ENCODE results near the gene TRDN. TPM values are rescaled to one million over a fixed set of nuclear protein-coding genes. Genes with fewer than 3 reads are reported as not detected.

The TRDN gene
- total RNA-seq, 1 donor from 2014 or later, result not detected

DNA sequence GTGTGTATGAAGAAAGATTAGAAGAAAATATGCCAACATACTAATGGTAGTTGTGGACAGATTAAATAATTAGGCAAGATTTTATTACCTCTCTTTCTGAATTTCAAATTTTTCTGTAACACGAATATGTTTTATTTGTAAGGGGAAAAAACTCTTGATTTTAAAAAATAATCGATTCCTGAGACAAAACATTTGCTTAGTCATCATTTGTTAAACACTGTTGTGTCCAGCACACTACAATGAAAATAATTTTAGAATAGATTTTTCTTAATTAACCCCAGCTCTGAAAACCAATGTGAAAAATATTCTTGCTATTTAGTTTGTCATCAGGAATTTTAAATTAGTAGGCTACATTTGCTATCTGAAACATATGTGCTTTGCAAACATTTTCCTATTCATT, 253.0 kb downstream of the TRDN start:
- Mint-ChIP-seq H3K27ac (no peak overlapping the region), H3K9me3 (no peaks in the 10 kb centered on the region), H3K4me1 (ENCODE audit: low read depth) (no peaks in the 10 kb centered on the region), H3K27me3 (ENCODE audit: insufficient read depth) (no peaks in the 10 kb centered on the region), H3K4me3 (no peak overlapping the region), H3K36me3 (ENCODE audit: low read depth) (no peaks in the 10 kb centered on the region)
- intact Hi-C loops (cut with micrococcal nuclease), result no loop called here
- no peak for DNase-seq (ENCODE audit: low spot score)

DNA sequence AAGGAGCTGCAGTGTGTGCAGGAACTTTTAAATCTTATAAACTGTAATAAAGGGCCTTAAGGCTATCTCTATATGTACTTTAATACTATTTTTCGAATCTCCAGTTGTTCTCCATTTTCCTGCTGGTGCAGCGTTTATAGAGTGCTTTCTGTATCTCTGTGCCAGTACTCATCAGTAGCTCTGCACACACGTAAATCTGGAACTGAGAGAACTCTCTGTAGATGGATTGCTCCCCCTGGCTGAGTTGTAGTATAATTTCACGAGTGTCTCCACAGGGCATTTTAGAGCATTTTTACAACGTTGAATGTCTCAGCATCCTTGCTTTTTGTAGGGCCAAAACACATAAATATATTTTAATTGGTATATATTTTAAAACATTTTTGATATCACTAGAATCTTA, 256.5 kb downstream of the TRDN start:
- H3K4me3 Mint-ChIP-seq, result no peak overlapping the region
- H3K36me3 Mint-ChIP-seq (ENCODE audit: low read depth), result no peaks in the 10 kb centered on the region
- no peak overlapping the region for H3K27ac Mint-ChIP-seq
- H3K27me3 Mint-ChIP-seq (ENCODE audit: insufficient read depth), result no peaks in the 10 kb centered on the region
- no peaks in the 10 kb centered on the region for H3K9me3 Mint-ChIP-seq
- intact Hi-C loops (cut with micrococcal nuclease), result no loop called here
- no peak for DNase-seq (ENCODE audit: low spot score)
- no peaks in the 10 kb centered on the region for H3K4me1 Mint-ChIP-seq (ENCODE audit: low read depth)

DNA sequence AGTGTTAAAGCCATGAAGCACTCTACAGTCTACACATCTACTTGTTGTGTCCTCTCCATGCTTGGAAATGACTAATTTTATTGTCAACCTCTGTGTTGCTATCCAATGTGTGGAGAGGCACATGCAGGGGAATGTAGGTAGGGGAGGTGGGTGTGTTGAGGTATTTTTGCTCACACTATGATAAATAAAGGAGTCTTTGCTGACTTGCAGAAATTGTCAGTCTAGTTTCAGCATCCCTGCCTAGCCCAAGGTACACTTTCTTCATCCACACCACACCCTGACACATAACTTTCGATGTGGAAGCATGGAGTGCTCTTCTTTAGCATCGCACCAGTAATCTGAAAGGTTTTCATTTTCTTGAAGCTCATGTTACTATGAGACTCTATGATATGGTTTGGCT, 264.0 kb downstream of the TRDN start:
- no peak overlapping the region for H3K4me3 Mint-ChIP-seq

GRCh38 chr6:123363912-123364311, 272.8 kb downstream of the TRDN start:
- no peak overlapping the region for H3K4me3 Mint-ChIP-seq
- H3K36me3 Mint-ChIP-seq (ENCODE audit: low read depth), result no peaks in the 10 kb centered on the region
- H3K9me3 Mint-ChIP-seq, result no peaks in the 10 kb centered on the region
- no peaks in the 10 kb centered on the region for H3K27me3 Mint-ChIP-seq (ENCODE audit: insufficient read depth)
- intact Hi-C loops (cut with micrococcal nuclease), result no loop called here
- no peak overlapping the region for H3K27ac Mint-ChIP-seq
- no peaks in the 10 kb centered on the region for H3K4me1 Mint-ChIP-seq (ENCODE audit: low read depth)
- DNase-seq (ENCODE audit: low spot score), result no peak

More for the DNA sequence above, 264.0 kb downstream of the TRDN start:
- Mint-ChIP-seq H3K4me1 (ENCODE audit: low read depth) (no peaks in the 10 kb centered on the region), H3K9me3 (no peaks in the 10 kb centered on the region), H3K27me3 (ENCODE audit: insufficient read depth) (no peaks in the 10 kb centered on the region), H3K27ac (no peak overlapping the region), H3K36me3 (ENCODE audit: low read depth) (no peaks in the 10 kb centered on the region)
- no peak for DNase-seq (ENCODE audit: low spot score)
- intact Hi-C loops (cut with micrococcal nuclease), result no loop called here

DNA sequence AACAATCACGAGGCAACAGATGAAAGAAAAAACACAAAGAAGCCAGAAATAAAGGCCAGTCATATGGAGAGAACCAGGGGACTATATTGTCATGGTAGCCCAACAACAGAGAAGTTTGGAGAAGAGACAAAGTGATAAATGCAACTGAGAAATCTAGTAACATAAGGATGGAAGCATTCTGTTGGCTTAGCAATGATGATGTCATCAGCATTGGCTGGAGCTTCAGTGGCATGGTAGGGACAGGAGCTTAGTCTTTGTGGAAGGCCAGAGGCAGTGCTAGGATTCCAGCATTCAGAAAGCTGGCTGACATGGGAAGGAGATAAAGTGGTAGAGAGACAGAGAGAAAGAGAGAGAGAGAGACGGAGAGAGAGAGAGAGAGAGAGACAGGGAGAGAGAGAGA, 276.4 kb downstream of the TRDN start:
- Mint-ChIP-seq H3K27me3 (ENCODE audit: insufficient read depth) (no peaks in the 10 kb centered on the region), H3K9me3 (no peaks in the 10 kb centered on the region), H3K27ac (no peak overlapping the region), H3K4me3 (no peak overlapping the region), H3K4me1 (ENCODE audit: low read depth) (no peaks in the 10 kb centered on the region), H3K36me3 (ENCODE audit: low read depth) (no peaks in the 10 kb centered on the region)
- intact Hi-C loops (cut with micrococcal nuclease), result no loop called here
- no peak for DNase-seq (ENCODE audit: low spot score)

DNA sequence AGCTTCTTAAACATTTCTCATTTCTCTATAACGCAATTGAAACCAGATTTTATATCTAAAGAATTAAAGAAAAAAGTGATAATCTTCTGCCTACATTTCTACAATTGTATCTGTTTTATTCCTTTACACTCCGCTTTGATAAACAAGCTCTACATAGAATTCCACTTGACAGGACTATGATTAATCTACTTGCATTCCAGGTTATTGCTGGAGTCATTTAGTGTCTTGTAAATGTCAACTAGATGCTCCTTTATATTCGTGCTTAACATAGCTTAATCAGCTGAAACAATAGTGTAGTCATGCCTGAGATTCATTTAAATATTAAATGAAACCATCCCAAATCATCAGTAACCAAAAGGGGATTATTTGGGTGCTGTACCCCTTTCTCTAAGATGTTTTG, 284.0 kb downstream of the TRDN start:
- Mint-ChIP-seq H3K9me3 (no peaks in the 10 kb centered on the region), H3K4me1 (ENCODE audit: low read depth) (no peaks in the 10 kb centered on the region), H3K4me3 (no peak overlapping the region), H3K36me3 (ENCODE audit: low read depth) (no peaks in the 10 kb centered on the region), H3K27me3 (ENCODE audit: insufficient read depth) (no peaks in the 10 kb centered on the region), H3K27ac (no peak overlapping the region)
- DNase-seq (ENCODE audit: low spot score), result no peak
- intact Hi-C loops (cut with micrococcal nuclease), result no loop called here

DNA sequence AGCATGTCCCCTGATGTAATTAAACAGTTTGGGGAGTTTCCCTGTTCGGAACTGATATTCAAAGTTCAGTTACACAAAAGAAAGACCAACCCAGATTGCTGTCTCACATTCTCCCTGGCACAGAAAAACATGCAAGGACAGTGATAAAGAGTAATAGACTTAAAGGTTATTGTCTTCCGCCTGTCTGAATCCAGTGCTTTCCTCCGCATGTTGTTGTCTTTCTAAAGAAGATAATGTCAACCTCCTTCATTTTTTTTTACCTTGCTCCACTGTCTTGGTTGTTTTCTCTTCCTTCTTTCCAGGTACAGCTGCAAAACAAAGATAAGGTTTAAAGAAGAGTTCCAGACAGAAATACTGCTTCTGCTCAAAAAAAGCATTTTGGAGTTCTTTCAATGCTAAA, 284.5 kb downstream of the TRDN start:
- no peaks in the 10 kb centered on the region for H3K4me1 Mint-ChIP-seq (ENCODE audit: low read depth)
- no peaks in the 10 kb centered on the region for H3K27me3 Mint-ChIP-seq (ENCODE audit: insufficient read depth)
- intact Hi-C loops (cut with micrococcal nuclease), result no loop called here
- H3K27ac Mint-ChIP-seq, result no peak overlapping the region
- no peak for DNase-seq (ENCODE audit: low spot score)
- no peaks in the 10 kb centered on the region for H3K9me3 Mint-ChIP-seq
- no peaks in the 10 kb centered on the region for H3K36me3 Mint-ChIP-seq (ENCODE audit: low read depth)
- no peak overlapping the region for H3K4me3 Mint-ChIP-seq

- H3K27me3 Mint-ChIP-seq (ENCODE audit: insufficient read depth), result no peaks in the 10 kb centered on the region
- no peak overlapping the region for H3K27ac Mint-ChIP-seq
- no peaks in the 10 kb centered on the region for H3K9me3 Mint-ChIP-seq
- H3K4me3 Mint-ChIP-seq, result no peak overlapping the region
- H3K36me3 Mint-ChIP-seq (ENCODE audit: low read depth), result no peaks in the 10 kb centered on the region
- H3K4me1 Mint-ChIP-seq (ENCODE audit: low read depth), result no peaks in the 10 kb centered on the region
- no peak for DNase-seq (ENCODE audit: low spot score)
- intact Hi-C loops (cut with micrococcal nuclease), result no loop called here
Measured at GRCh38 chr6:123343836-123344235, 292.9 kb downstream of the TRDN start.

- no peaks in the 10 kb centered on the region for H3K27me3 Mint-ChIP-seq (ENCODE audit: insufficient read depth)
- H3K4me3 Mint-ChIP-seq, result no peak overlapping the region
- no peaks in the 10 kb centered on the region for H3K4me1 Mint-ChIP-seq (ENCODE audit: low read depth)
- intact Hi-C loops (cut with micrococcal nuclease), result no loop called here
- DNase-seq (ENCODE audit: low spot score), result no peak
- H3K27ac Mint-ChIP-seq, result no peak overlapping the region
- H3K9me3 Mint-ChIP-seq, result no peaks in the 10 kb centered on the region
- H3K36me3 Mint-ChIP-seq (ENCODE audit: low read depth), result no peaks in the 10 kb centered on the region
Measured at GRCh38 chr6:123338394-123338793, 298.4 kb downstream of the TRDN start.

- no peak overlapping the region for H3K27ac Mint-ChIP-seq
- H3K9me3 Mint-ChIP-seq, result no peaks in the 10 kb centered on the region
- H3K4me3 Mint-ChIP-seq, result no peak overlapping the region
- intact Hi-C loops (cut with micrococcal nuclease), result no loop called here
- no peaks in the 10 kb centered on the region for H3K27me3 Mint-ChIP-seq (ENCODE audit: insufficient read depth)
- no peaks in the 10 kb centered on the region for H3K4me1 Mint-ChIP-seq (ENCODE audit: low read depth)
- no peaks in the 10 kb centered on the region for H3K36me3 Mint-ChIP-seq (ENCODE audit: low read depth)
- no peak for DNase-seq (ENCODE audit: low spot score)
Measured at GRCh38 chr6:123333000-123333756, 303.6 kb downstream of the TRDN start.

- no peaks in the 10 kb centered on the region for H3K36me3 Mint-ChIP-seq (ENCODE audit: low read depth)
- no peak overlapping the region for H3K4me3 Mint-ChIP-seq
- no peaks in the 10 kb centered on the region for H3K27me3 Mint-ChIP-seq (ENCODE audit: insufficient read depth)
- H3K9me3 Mint-ChIP-seq, result no peaks in the 10 kb centered on the region
- intact Hi-C loops (cut with micrococcal nuclease), result no loop called here
- H3K4me1 Mint-ChIP-seq (ENCODE audit: low read depth), result no peaks in the 10 kb centered on the region
- no peak for DNase-seq (ENCODE audit: low spot score)
- H3K27ac Mint-ChIP-seq, result no peak overlapping the region
Measured at GRCh38 chr6:123332070-123332469, 304.7 kb downstream of the TRDN start.

GRCh38 chr6:123329337-123329736, 307.4 kb downstream of the TRDN start:
- Mint-ChIP-seq H3K4me3 (no peak overlapping the region), H3K27ac (no peak overlapping the region), H3K27me3 (ENCODE audit: insufficient read depth) (no peaks in the 10 kb centered on the region), H3K36me3 (ENCODE audit: low read depth) (no peaks in the 10 kb centered on the region), H3K9me3 (no peaks in the 10 kb centered on the region), H3K4me1 (ENCODE audit: low read depth) (no peaks in the 10 kb centered on the region)
- DNase-seq (ENCODE audit: low spot score), result no peak
- intact Hi-C loops (cut with micrococcal nuclease), result no loop called here

DNA sequence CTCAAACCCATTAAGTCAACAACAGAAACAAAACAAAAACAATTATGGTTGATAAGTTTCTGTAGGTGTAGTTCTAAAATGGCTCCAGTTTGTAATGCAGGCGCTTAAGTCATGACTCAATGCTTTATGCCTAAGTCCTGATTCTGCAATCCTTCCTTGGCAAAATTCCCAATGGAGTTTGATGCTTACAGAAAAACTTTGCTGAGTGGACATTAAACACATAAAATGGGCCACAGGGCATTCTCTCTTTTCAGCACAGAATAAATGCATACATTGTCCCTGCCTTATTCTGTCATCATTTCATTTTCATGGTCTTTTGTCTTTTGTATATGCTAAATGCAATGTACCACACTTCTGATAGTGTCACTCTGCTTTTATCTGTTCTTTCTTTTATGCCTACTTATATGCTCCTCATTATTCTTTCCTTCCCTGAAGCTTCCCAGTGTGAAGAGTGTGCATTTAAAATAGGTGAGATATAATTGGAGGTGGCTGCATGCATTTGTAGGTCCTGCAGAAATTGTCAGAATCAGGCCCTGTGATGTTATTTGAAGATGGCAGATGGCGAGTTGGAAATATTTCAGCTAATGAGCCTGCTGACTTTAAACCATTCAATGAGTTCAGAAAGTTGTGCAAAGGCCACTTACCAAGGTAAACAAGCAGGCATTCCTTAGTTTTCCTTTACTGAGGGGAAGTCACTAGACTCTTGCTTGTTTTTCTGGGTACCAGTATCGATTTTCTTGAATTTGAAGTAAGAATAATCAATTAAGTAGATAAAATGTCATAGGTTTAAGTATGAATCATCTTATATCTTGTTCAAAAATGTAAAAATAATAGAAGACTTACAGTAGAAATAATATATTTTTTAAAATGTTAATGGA, 313.1 kb downstream of the TRDN start:
- H3K4me1 Mint-ChIP-seq (ENCODE audit: low read depth), result no peaks in the 10 kb centered on the region
- DNase-seq (ENCODE audit: low spot score), result no peak
- H3K27ac Mint-ChIP-seq, result no peak overlapping the region
- H3K36me3 Mint-ChIP-seq (ENCODE audit: low read depth), result no peaks in the 10 kb centered on the region
- H3K9me3 Mint-ChIP-seq, result no peaks in the 10 kb centered on the region
- no peak overlapping the region for H3K4me3 Mint-ChIP-seq
- H3K27me3 Mint-ChIP-seq (ENCODE audit: insufficient read depth), result no peaks in the 10 kb centered on the region
- intact Hi-C loops (cut with micrococcal nuclease), result no loop called here

All from activated T-helper 1 cell treated with anti-CD3 and anti-CD28 coated beads, Interleukin-12 subunit alpha, Interleukin-12 subunit beta, Interleukin-2, Interleukin-4 antibody, amounts not matched to agents 30 ng/mL and 10 ng/mL and 1 ng/mL, durations not matched to agents 14 hours and 24 hours and 36 hours (primary cell).